GM12878 (cell line): ENCODE results near the gene TRIP12.

Experiments
- FOXM1 ChIP-seq: IDR thresholded peaks from 2 replicates; pipeline ENCODE4 v1.6.1; 2012; ENCODE audit warnings: low read depth, mild to moderate bottlenecking, inconsistent platforms, low read length, moderate library complexity
- IKZF1 ChIP-seq: fragments of 450-650 bp; conservative IDR thresholded peaks from 2 replicates; pipeline ENCODE4 v1.6.1; 2017; ENCODE audit warnings: antibody characterized with exemption, mild to moderate bottlenecking
- MYC ChIP-seq: IDR thresholded peaks from 2 replicates; pipeline ENCODE4 v1.6.1; 2011; ENCODE audit warnings: mild to moderate bottlenecking, low read length, moderate library complexity, inconsistent platforms; ENCODE audit not compliant: insufficient read depth, insufficient replicate concordance, insufficient read length, severe bottlenecking
- NFYB ChIP-seq: IDR thresholded peaks from 2 replicates; pipeline ENCODE4 v1.6.1; 2011; ENCODE audit warnings: low read depth, mild to moderate bottlenecking, low read length, improper control_type of control experiment, moderate library complexity; ENCODE audit not compliant: insufficient read depth
- NR2C1 ChIP-seq: fragments of 450-650 bp; IDR thresholded peaks from 2 replicates; pipeline ENCODE4 v1.6.1; 2017; ENCODE audit warnings: antibody characterized with exemption, mild to moderate bottlenecking, moderate library complexity
- REST ChIP-seq: IDR thresholded peaks from 2 replicates; pipeline ENCODE4 v1.6.1; 2012; ENCODE audit warnings: mild to moderate bottlenecking, low read depth, low read length
- TF ChIP-seq, protein P1 (sequence below): IDR thresholded peaks from 2 replicates; pipeline ENCODE4 v1.6.1; 2012; ENCODE audit warnings: low read depth, low read length, improper control_type of control experiment

- TF ChIP-seq REST = no peak
- TF ChIP-seq NFYB = no peak
- TF ChIP-seq MYC = no peak
- no peak for TF ChIP-seq IKZF1
- TF ChIP-seq, protein P1, sequence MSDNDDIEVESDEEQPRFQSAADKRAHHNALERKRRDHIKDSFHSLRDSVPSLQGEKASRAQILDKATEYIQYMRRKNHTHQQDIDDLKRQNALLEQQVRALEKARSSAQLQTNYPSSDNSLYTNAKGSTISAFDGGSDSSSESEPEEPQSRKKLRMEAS = no peak
- TF ChIP-seq FOXM1 = no peak
- TF ChIP-seq NR2C1 = no peak
Measured at GRCh38 chr2:229855116-229855515, 66.7 kb downstream of the TRIP12 start.
